ES-I3 (cell line): ENCODE measurements around the gene CFAP206.

ENCODE experiments used
- H3K36me3 ChIP-seq: 2 replicates; pipeline ENCODE4 v1.6.1; 2013; ENCODE audit warnings: mild to moderate bottlenecking, low read length, control low read depth, moderate library complexity; ENCODE audit not compliant: insufficient read depth
- H3K4me1 ChIP-seq: 2 replicates; pipeline ENCODE4 v1.6.1; 2013; ENCODE audit warnings: mild to moderate bottlenecking, control low read depth, low read length; ENCODE audit not compliant: insufficient read depth
- H3K9ac ChIP-seq: 2 replicates; pipeline ENCODE4 v1.6.1; 2013; ENCODE audit warnings: low read depth, mild to moderate bottlenecking, low read length, moderate library complexity
- H3K9me3 ChIP-seq: 2 replicates; pipeline ENCODE4 v1.6.1; 2013; ENCODE audit warnings: mild to moderate bottlenecking, low read length, moderate library complexity; ENCODE audit not compliant: control insufficient read depth, insufficient read depth

Gene CFAP206

GRCh38 chr6:87407901-87408720 lies at the start of gene CFAP206:
CFAP206 (plus strand) TSS chr6:87407972; CDS start chr6:87409840, 1,868 bp downstream.
- Histone ChIP-seq H3K36me3 (no peaks in the 10 kb centered on the region), H3K9ac (peak within 1 kb of the TSS; percentile 98), H3K9me3 (no peaks in the 10 kb centered on the region), H3K4me1 (no peaks in the 10 kb centered on the region)

- H3K9me3 ChIP-seq, result peaks cover 6% of the 10 kb centered on the region
- no peaks in the 10 kb centered on the region for H3K4me1 ChIP-seq
- H3K9ac ChIP-seq, result no peak overlapping the region
- H3K36me3 ChIP-seq, result peaks cover 4% of the 10 kb centered on the region; the same call in 1 of the 2 replicates
These were observed 43.0 kb upstream of the CFAP206 start for GRCh38 chr6:87364602-87365252.

- Histone ChIP-seq H3K36me3 (peaks cover 4% of the 10 kb centered on the region; the same call in 1 of the 2 replicates), H3K9ac (no peak overlapping the region), H3K4me1 (no peaks in the 10 kb centered on the region), H3K9me3 (peaks cover 6% of the 10 kb centered on the region)
These were observed 41.5 kb upstream of the CFAP206 start for GRCh38 chr6:87366072-87366827.

GRCh38 chr6:87366899-87367298 lies 40.9 kb upstream of the CFAP206 start:
- Histone ChIP-seq H3K36me3 (peaks cover 4% of the 10 kb centered on the region; the same call in 1 of the 2 replicates), H3K9me3 (peaks cover 6% of the 10 kb centered on the region), H3K9ac (no peak overlapping the region), H3K4me1 (no peaks in the 10 kb centered on the region)

GRCh38 chr6:87373377-87373776 lies 34.4 kb upstream of the CFAP206 start:
- Histone ChIP-seq H3K9ac (no peak overlapping the region), H3K4me1 (no peaks in the 10 kb centered on the region), H3K36me3 (0 out of 2 replicates have a peak, but pooled peaks cover 3% of the 10 kb centered on the region), H3K9me3 (0 out of 2 replicates have a peak, but pooled peaks cover 3% of the 10 kb centered on the region)

- H3K36me3 ChIP-seq, result 0 out of 2 replicates have a peak, but pooled peaks cover 3% of the 10 kb centered on the region
- H3K9ac ChIP-seq, result no peak overlapping the region
- no peaks in the 10 kb centered on the region for H3K4me1 ChIP-seq
- H3K9me3 ChIP-seq, result 0 out of 2 replicates have a peak, but pooled peaks cover 3% of the 10 kb centered on the region
These were observed 32.5 kb upstream of the CFAP206 start for GRCh38 chr6:87375315-87375714.

GRCh38 chr6:87376643-87377042 lies 31.1 kb upstream of the CFAP206 start:
- H3K4me1 ChIP-seq, result no peaks in the 10 kb centered on the region
- 0 out of 2 replicates have a peak, but pooled peaks cover 3% of the 10 kb centered on the region for H3K36me3 ChIP-seq
- 0 out of 2 replicates have a peak, but pooled peaks cover 3% of the 10 kb centered on the region for H3K9me3 ChIP-seq
- H3K9ac ChIP-seq, result no peak overlapping the region

GRCh38 chr6:87378947-87379346 lies 28.8 kb upstream of the CFAP206 start:
- no peaks in the 10 kb centered on the region for H3K36me3 ChIP-seq

GRCh38 chr6:87382861-87383260 lies 24.9 kb upstream of the CFAP206 start:
- no peaks in the 10 kb centered on the region for H3K36me3 ChIP-seq
- H3K9ac ChIP-seq, result no peak overlapping the region
- no peaks in the 10 kb centered on the region for H3K9me3 ChIP-seq
- H3K4me1 ChIP-seq, result no peaks in the 10 kb centered on the region

More at GRCh38 chr6:87378947-87379346, 28.8 kb upstream of the CFAP206 start:
- H3K9ac ChIP-seq, result no peak overlapping the region
- H3K4me1 ChIP-seq, result no peaks in the 10 kb centered on the region
- no peaks in the 10 kb centered on the region for H3K9me3 ChIP-seq

- no peak overlapping the region for H3K9ac ChIP-seq
- no peaks in the 10 kb centered on the region for H3K9me3 ChIP-seq
- H3K4me1 ChIP-seq, result no peaks in the 10 kb centered on the region
- no peaks in the 10 kb centered on the region for H3K36me3 ChIP-seq
These were observed 23.7 kb upstream of the CFAP206 start for GRCh38 chr6:87384038-87384437.

- H3K4me1 ChIP-seq, result no peaks in the 10 kb centered on the region
- no peak overlapping the region for H3K9ac ChIP-seq
- no peaks in the 10 kb centered on the region for H3K9me3 ChIP-seq
- H3K36me3 ChIP-seq, result no peaks in the 10 kb centered on the region
These were observed 23.3 kb upstream of the CFAP206 start for GRCh38 chr6:87384449-87384848.

- Histone ChIP-seq H3K9me3 (no peaks in the 10 kb centered on the region), H3K4me1 (no peaks in the 10 kb centered on the region), H3K9ac (no peak overlapping the region), H3K36me3 (no peaks in the 10 kb centered on the region)
These were observed 16.4 kb upstream of the CFAP206 start for GRCh38 chr6:87391334-87391733.

GRCh38 chr6:87393026-87393622 lies 14.6 kb upstream of the CFAP206 start:
- no peaks in the 10 kb centered on the region for H3K9me3 ChIP-seq
- H3K9ac ChIP-seq, result no peak overlapping the region
- no peaks in the 10 kb centered on the region for H3K36me3 ChIP-seq
- H3K4me1 ChIP-seq, result no peaks in the 10 kb centered on the region

- no peaks in the 10 kb centered on the region for H3K36me3 ChIP-seq
- no peak overlapping the region for H3K9ac ChIP-seq
- no peaks in the 10 kb centered on the region for H3K9me3 ChIP-seq
- H3K4me1 ChIP-seq, result no peaks in the 10 kb centered on the region
These were observed 12.3 kb upstream of the CFAP206 start for GRCh38 chr6:87395431-87395830.
